Measurements from ENCODE around the gene FAM193A. TPM values are rescaled to one million over a fixed set of nuclear protein-coding genes. Genes with fewer than 3 reads are reported as not detected.

The FAM193A gene
- total RNA-seq, 1 donor from 2014 or later: 31.4 TPM

GRCh38 chr4:2574863-2575262 is 38.4 kb downstream of the FAM193A start:
- H3K27ac ChIP-seq: no peak overlapping the region
- no peaks in the 10 kb centered on the region for H3K27me3 ChIP-seq
- H3K9me3 ChIP-seq: no peaks in the 10 kb centered on the region
- no peak overlapping the region for H3K4me3 ChIP-seq
- no peak for DNase-seq (ENCODE audit: extremely low spot score in 2 of 2)
- H3K4me1 ChIP-seq: peaks cover 51% of the 10 kb centered on the region
- intact Hi-C loops (cut with DNase I): no loop called here
- TF ChIP-seq CTCF (IDR thresholded peaks at IDR 0.05) (no peak), POLR2AphosphoS5 (IDR thresholded peaks at IDR 0.05; ENCODE audit: insufficient read depth in 1 of 2, low read depth in 1 of 2) (no peak), POLR2A (IDR thresholded peaks at IDR 0.05) (no peak)
- H3K36me3 ChIP-seq: no peaks in the 10 kb centered on the region

- no peak overlapping the region for H3K27ac ChIP-seq
- no peaks in the 10 kb centered on the region for H3K9me3 ChIP-seq
- peaks cover 38% of the 10 kb centered on the region for H3K4me1 ChIP-seq
- TF ChIP-seq POLR2AphosphoS5 (IDR thresholded peaks at IDR 0.05; ENCODE audit: insufficient read depth in 1 of 2, low read depth in 1 of 2): no peak
- TF ChIP-seq POLR2A (IDR thresholded peaks at IDR 0.05): no peak
- TF ChIP-seq CTCF (IDR thresholded peaks at IDR 0.05): no peak
- intact Hi-C loops (cut with DNase I): no loop called here
- no peak for DNase-seq (ENCODE audit: extremely low spot score in 2 of 2)
- H3K27me3 ChIP-seq: no peaks in the 10 kb centered on the region
- no peaks in the 10 kb centered on the region for H3K36me3 ChIP-seq
- H3K4me3 ChIP-seq: no peak overlapping the region
Measured at GRCh38 chr4:2576290-2576689, 39.8 kb downstream of the FAM193A start.

GRCh38 chr4:2578106-2578505 is 41.7 kb downstream of the FAM193A start:
- Histone ChIP-seq H3K9me3 (no peaks in the 10 kb centered on the region), H3K27ac (no peak overlapping the region), H3K36me3 (no peaks in the 10 kb centered on the region), H3K4me3 (no peak overlapping the region), H3K4me1 (peaks cover 27% of the 10 kb centered on the region), H3K27me3 (no peaks in the 10 kb centered on the region)
- intact Hi-C loops (cut with DNase I): no loop called here
- no peak for DNase-seq (ENCODE audit: extremely low spot score in 2 of 2)
- no peak for TF ChIP-seq POLR2AphosphoS5 (IDR thresholded peaks at IDR 0.05; ENCODE audit: insufficient read depth in 1 of 2, low read depth in 1 of 2)
- TF ChIP-seq CTCF (IDR thresholded peaks at IDR 0.05): no peak
- TF ChIP-seq POLR2A (IDR thresholded peaks at IDR 0.05): no peak

- TF ChIP-seq CTCF (IDR thresholded peaks at IDR 0.05) (no peak), POLR2A (IDR thresholded peaks at IDR 0.05) (no peak), POLR2AphosphoS5 (IDR thresholded peaks at IDR 0.05; ENCODE audit: insufficient read depth in 1 of 2, low read depth in 1 of 2) (no peak)
Measured at GRCh38 chr4:2579910-2580309, 43.5 kb downstream of the FAM193A start.

GRCh38 chr4:2583092-2583491 is 46.6 kb downstream of the FAM193A start:
- Histone ChIP-seq H3K36me3 (no peaks in the 10 kb centered on the region), H3K27ac (no peak overlapping the region), H3K4me3 (no peak overlapping the region), H3K27me3 (no peaks in the 10 kb centered on the region), H3K9me3 (no peaks in the 10 kb centered on the region), H3K4me1 (peaks cover 32% of the 10 kb centered on the region)
- no peak for TF ChIP-seq POLR2AphosphoS5 (IDR thresholded peaks at IDR 0.05; ENCODE audit: insufficient read depth in 1 of 2, low read depth in 1 of 2)
- TF ChIP-seq POLR2A (IDR thresholded peaks at IDR 0.05): no peak
- TF ChIP-seq CTCF (IDR thresholded peaks at IDR 0.05): no peak
- intact Hi-C loops (cut with DNase I): no loop called here
- no peak for DNase-seq (ENCODE audit: extremely low spot score in 2 of 2)

More at GRCh38 chr4:2579910-2580309, 43.5 kb downstream of the FAM193A start:
- Histone ChIP-seq H3K9me3 (no peaks in the 10 kb centered on the region), H3K36me3 (no peaks in the 10 kb centered on the region), H3K4me3 (no peak overlapping the region), H3K27ac (no peak overlapping the region), H3K27me3 (no peaks in the 10 kb centered on the region), H3K4me1 (peaks cover 18% of the 10 kb centered on the region)
- no peak for DNase-seq (ENCODE audit: extremely low spot score in 2 of 2)
- intact Hi-C loops (cut with DNase I): no loop called here
